ENCODE results near the gene DYNLT2.

DNA sequence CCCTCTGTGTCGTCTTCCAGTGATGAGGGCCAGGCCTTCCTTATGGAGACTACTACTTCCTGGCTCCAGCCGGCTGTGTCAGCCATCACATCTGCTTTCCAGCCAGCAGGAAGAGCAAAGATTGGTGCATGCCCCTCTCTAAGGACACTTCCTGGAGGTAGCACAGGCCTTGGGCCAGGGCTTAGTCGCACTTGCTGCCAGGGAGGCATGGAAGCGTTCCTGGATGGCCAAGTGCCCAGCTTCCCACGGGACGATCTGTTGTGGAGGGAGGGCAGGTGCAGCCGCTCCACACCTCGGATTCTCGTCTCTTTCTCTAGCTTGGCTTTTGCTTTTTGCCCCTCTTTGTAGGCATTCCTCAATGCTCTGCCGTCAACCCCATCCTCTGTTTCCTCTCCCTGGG lies 11.9 kb upstream of the DYNLT2 start:
- TF ChIP-seq POLR2A (IDR thresholded peaks at IDR 0.05): no peak
- TF ChIP-seq, protein P1, sequence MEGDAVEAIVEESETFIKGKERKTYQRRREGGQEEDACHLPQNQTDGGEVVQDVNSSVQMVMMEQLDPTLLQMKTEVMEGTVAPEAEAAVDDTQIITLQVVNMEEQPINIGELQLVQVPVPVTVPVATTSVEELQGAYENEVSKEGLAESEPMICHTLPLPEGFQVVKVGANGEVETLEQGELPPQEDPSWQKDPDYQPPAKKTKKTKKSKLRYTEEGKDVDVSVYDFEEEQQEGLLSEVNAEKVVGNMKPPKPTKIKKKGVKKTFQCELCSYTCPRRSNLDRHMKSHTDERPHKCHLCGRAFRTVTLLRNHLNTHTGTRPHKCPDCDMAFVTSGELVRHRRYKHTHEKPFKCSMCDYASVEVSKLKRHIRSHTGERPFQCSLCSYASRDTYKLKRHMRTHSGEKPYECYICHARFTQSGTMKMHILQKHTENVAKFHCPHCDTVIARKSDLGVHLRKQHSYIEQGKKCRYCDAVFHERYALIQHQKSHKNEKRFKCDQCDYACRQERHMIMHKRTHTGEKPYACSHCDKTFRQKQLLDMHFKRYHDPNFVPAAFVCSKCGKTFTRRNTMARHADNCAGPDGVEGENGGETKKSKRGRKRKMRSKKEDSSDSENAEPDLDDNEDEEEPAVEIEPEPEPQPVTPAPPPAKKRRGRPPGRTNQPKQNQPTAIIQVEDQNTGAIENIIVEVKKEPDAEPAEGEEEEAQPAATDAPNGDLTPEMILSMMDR (IDR thresholded peaks at IDR 0.05): no peak

All from lower leg skin (tissue), 3 donors.